HEK293 (cell line): Measurements from ENCODE around the gene SYTL2.
"Not testable (repeated sequence)": the region's sequence is repeated elsewhere in the genome, so short reads cannot be mapped to it uniquely, and the experiment has no call there.

Experiments used
- CTCF ChIA-PET: fragments of 350-600 bp; formaldehyde crosslinking; extraction: SDS; loops from one replicate; lab custom pipeline; 2021; ENCODE audit warnings: antibody characterized with exemption; lab: Yijun Ruan, JAX
- POLR2A ChIA-PET: fragments of 300-600 bp; formaldehyde crosslinking; extraction: SDS; loops from one replicate; lab custom pipeline; 2020; ENCODE audit warnings: antibody characterized with exemption, inconsistent platforms; lab: Yijun Ruan, JAX
- H3K27ac ChIP-seq: fragments of 200-500 bp; sonication (Bioruptor generic); 2 replicates; pipeline ENCODE4 v1.5.1; 2014; ENCODE audit warnings: low read depth, low read length, control low read depth, inconsistent platforms; ENCODE audit errors: extremely low read depth
- H3K36me3 ChIP-seq, 2 experiments: fragments of 200-500 bp in 1 of 2; sonication (Bioruptor generic) in 1 of 2; 1 replicate in 1 of 2; 2 replicates in 1 of 2; pipeline ENCODE4 v1.5.1; 2014 to 2017; ENCODE audit warnings: inconsistent platforms in 2 of 2, low read length in 2 of 2; ENCODE audit not compliant: control insufficient read depth in 2 of 2, insufficient read depth in 1 of 2
- H3K4me1 ChIP-seq: fragments of 200-500 bp; sonication (Bioruptor generic); 2 replicates; pipeline ENCODE4 v1.5.1; 2014; ENCODE audit warnings: mild to moderate bottlenecking, low read length, inconsistent platforms; ENCODE audit not compliant: control insufficient read depth, insufficient read depth
- H3K4me3 ChIP-seq: 2 replicates; pipeline ENCODE4 v1.5.1; 2011; ENCODE audit warnings: low read depth, mild to moderate bottlenecking, control low read depth, low read length, moderate library complexity
- H3K9me3 ChIP-seq: fragments of 200-500 bp; sonication (Bioruptor generic); 2 replicates; pipeline ENCODE4 v1.5.1; 2014; ENCODE audit warnings: low read depth, low read length, inconsistent platforms; ENCODE audit not compliant: control insufficient read depth, insufficient read depth
- BCL11B ChIP-seq: fragments of 450-650 bp; formaldehyde crosslinking; IDR thresholded peaks from 2 replicates; pipeline ENCODE4 v1.5.1; 2016; ENCODE audit warnings: low read depth, missing biosample characterization, missing genetic modification characterization
- EGR2 ChIP-seq: fragments of 450-650 bp; formaldehyde crosslinking; IDR thresholded peaks from 2 replicates; pipeline ENCODE4 v1.5.1; 2016; ENCODE audit warnings: low read depth, missing biosample characterization, missing genetic modification characterization
- HOXA7 ChIP-seq: sonication (generic); formaldehyde crosslinking; IDR thresholded peaks from 2 replicates; pipeline ENCODE4 v1.8.1; 2022; ENCODE audit warnings: missing genetic modification reagents, borderline replicate concordance
- KLF8 ChIP-seq: fragments of 450-650 bp; formaldehyde crosslinking; IDR thresholded peaks from 2 replicates; pipeline ENCODE4 v1.5.1; 2016; ENCODE audit warnings: missing biosample characterization, missing genetic modification characterization
- MZF1 ChIP-seq: fragments of 450-650 bp; formaldehyde crosslinking; IDR thresholded peaks from 2 replicates; pipeline ENCODE4 v1.5.1; 2017; ENCODE audit warnings: missing biosample characterization, missing genetic modification characterization, borderline replicate concordance
- TCF7L2 ChIP-seq: IDR thresholded peaks from 2 replicates; pipeline ENCODE4 v1.6.1; 2011; ENCODE audit warnings: low read depth, mild to moderate bottlenecking, inconsistent platforms, low read length, moderate library complexity, borderline replicate concordance
- ZBTB1 ChIP-seq: fragments of 450-650 bp; formaldehyde crosslinking; IDR thresholded peaks from 2 replicates; pipeline ENCODE4 v1.5.1; 2016; ENCODE audit warnings: missing biosample characterization, missing genetic modification characterization
- ZBTB20 ChIP-seq: fragments of 450-650 bp; formaldehyde crosslinking; IDR thresholded peaks from 2 replicates; pipeline ENCODE4 v1.5.1; 2016; ENCODE audit warnings: missing biosample characterization, missing genetic modification characterization
- ZBTB21 ChIP-seq: fragments of 450-650 bp; formaldehyde crosslinking; IDR thresholded peaks from 2 replicates; pipeline ENCODE4 v1.5.1; 2017; ENCODE audit warnings: missing biosample characterization, missing genetic modification characterization
- ZBTB48 ChIP-seq: fragments of 450-650 bp; formaldehyde crosslinking; IDR thresholded peaks from 2 replicates; pipeline ENCODE4 v1.5.1; 2016; ENCODE audit warnings: missing biosample characterization, missing genetic modification characterization
- ZFP37 ChIP-seq: fragments of 450-650 bp; formaldehyde crosslinking; IDR thresholded peaks from 2 replicates; pipeline ENCODE4 v1.5.1; 2016; ENCODE audit warnings: missing biosample characterization, missing genetic modification characterization
- ZNF112 ChIP-seq: fragments of 450-650 bp; formaldehyde crosslinking; IDR thresholded peaks from 2 replicates; pipeline ENCODE4 v1.5.0; 2017; ENCODE audit warnings: missing biosample characterization, missing genetic modification characterization
- ZNF311 ChIP-seq: fragments of 450-650 bp; formaldehyde crosslinking; IDR thresholded peaks from 2 replicates; pipeline ENCODE4 v1.5.1; 2017; ENCODE audit warnings: missing biosample characterization, missing genetic modification characterization, borderline replicate concordance
- ZNF433 ChIP-seq: fragments of 450-650 bp; formaldehyde crosslinking; IDR thresholded peaks from 2 replicates; pipeline ENCODE4 v1.5.1; 2016; ENCODE audit warnings: missing biosample characterization, missing genetic modification characterization, low read depth
- ZNF510 ChIP-seq: fragments of 450-650 bp; formaldehyde crosslinking; IDR thresholded peaks from 2 replicates; pipeline ENCODE4 v1.5.1; 2018; ENCODE audit warnings: mild to moderate bottlenecking, missing genetic modification characterization, missing biosample characterization; ENCODE audit not compliant: insufficient replicate concordance
- ZNF529 ChIP-seq: fragments of 450-650 bp; formaldehyde crosslinking; IDR thresholded peaks from 2 replicates; pipeline ENCODE4 v1.5.1; 2017; ENCODE audit warnings: missing genetic modification characterization, missing biosample characterization; ENCODE audit not compliant: insufficient replicate concordance
- ZNF610 ChIP-seq: fragments of 450-650 bp; formaldehyde crosslinking; IDR thresholded peaks from 2 replicates; pipeline ENCODE4 v1.5.1; 2016; ENCODE audit warnings: missing biosample characterization, missing genetic modification characterization, borderline replicate concordance
- ZNF626 ChIP-seq: fragments of 450-650 bp; sonication (Bioruptor Pico); formaldehyde crosslinking; IDR thresholded peaks from 2 replicates; pipeline ENCODE4 v1.5.1; 2018; ENCODE audit warnings: missing biosample characterization, missing genetic modification characterization, inconsistent platforms
- TF ChIP-seq, protein P1 (sequence below): fragments of 450-650 bp; formaldehyde crosslinking; IDR thresholded peaks from 2 replicates; pipeline ENCODE4 v1.5.1; 2016; ENCODE audit warnings: missing biosample characterization, missing genetic modification characterization
- TF ChIP-seq, protein P2 (sequence below): fragments of 450-650 bp; formaldehyde crosslinking; optimal IDR thresholded peaks from 2 replicates; pipeline ENCODE3; 2016; ENCODE audit warnings: missing biosample characterization, mild to moderate bottlenecking, missing genetic modification characterization

SYTL2 gene

DNA sequence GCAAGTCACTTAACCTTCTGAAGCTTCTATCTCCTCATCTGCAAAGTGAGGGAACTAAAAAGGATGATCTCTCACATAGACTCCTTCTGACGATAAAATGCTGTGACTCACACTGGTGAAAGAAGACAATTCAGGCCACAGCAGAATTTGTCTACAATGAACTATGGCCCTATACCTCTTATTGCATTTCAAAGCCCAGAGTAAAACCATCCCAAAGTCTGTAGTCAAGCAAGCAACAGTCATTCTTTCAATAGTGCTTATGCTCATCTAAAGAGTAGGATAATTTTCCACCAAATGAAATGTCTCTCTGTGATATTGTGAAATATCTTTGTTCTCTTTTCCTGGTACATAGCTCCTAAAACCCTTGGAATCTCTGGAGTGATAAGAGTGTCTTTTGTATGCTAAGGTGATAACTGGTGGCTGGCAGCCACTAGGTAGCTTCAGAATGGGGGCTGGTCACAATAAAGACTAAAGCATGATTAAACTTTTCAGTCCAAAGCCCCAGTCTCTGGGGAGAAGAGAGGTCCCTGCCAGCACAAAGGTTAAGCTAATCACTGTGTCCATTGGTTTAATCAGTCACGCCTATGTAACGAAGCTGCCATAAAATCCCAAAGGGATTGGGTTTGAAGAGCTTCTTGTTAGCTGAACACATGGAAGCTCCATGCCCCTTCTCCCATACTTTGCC is 30.8 kb downstream of the SYTL2 start (continued):
- TF ChIP-seq, protein P1, sequence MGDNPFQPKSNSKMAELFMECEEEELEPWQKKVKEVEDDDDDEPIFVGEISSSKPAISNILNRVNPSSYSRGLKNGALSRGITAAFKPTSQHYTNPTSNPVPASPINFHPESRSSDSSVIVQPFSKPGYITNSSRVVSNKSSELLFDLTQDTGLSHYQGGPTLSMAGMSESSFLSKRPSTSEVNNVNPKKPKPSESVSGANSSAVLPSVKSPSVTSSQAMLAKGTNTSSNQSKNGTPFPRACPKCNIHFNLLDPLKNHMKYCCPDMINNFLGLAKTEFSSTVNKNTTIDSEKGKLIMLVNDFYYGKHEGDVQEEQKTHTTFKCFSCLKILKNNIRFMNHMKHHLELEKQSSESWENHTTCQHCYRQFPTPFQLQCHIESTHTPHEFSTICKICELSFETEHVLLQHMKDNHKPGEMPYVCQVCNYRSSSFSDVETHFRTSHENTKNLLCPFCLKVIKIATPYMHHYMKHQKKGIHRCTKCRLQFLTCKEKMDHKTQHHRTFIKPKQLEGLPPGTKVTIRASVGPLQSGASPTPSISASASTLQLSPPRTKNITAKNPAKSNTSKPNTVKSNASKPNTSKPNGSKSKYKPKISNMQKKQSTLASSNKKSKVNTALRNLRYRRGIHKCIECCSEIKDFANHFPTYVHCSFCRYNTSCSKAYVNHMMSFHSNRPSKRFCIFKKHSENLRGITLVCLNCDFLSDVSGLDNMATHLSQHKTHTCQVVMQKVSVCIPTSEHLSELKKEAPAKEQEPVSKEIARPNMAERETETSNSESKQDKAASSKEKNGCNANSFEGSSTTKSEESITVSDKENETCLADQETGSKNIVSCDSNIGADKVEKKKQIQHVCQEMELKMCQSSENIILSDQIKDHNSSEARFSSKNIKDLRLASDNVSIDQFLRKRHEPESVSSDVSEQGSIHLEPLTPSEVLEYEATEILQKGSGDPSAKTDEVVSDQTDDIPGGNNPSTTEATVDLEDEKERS = no peak
- TF ChIP-seq TCF7L2 = no peak
- no peak for TF ChIP-seq ZNF529 (tag by site-specific recombination)
- no peak for TF ChIP-seq ZBTB1 (tag by site-specific recombination)
- TF ChIP-seq ZNF112 (tag by site-specific recombination) = no peak
- TF ChIP-seq, all 188 proteins: peak for 0

DNA sequence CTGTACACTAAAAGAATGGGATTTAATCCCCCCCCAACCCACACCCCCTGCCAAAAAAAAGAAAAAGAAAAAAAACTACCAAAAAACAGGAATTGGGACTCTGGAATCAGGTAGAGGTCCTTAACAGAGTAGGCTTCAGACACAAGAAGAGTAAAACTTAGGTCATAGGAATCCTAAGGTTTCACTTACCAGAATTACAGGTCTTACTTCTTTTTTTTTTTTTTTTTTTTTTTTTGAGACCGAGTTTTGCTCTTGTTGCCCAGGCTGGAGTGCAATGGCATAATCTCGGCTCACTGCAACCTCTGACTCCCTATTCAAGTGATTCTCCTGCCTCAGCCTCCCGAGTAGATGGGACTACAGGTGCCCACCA is 33.4 kb downstream of the SYTL2 start:
- CTCF ChIA-PET = interaction anchor here (0.9 kb wide), 1 partner anchor 12 kb away, joined by 5 read pairs; no protein-coding TSS in a partner anchor
- POLR2A ChIA-PET = not testable (repeated sequence)

DNA sequence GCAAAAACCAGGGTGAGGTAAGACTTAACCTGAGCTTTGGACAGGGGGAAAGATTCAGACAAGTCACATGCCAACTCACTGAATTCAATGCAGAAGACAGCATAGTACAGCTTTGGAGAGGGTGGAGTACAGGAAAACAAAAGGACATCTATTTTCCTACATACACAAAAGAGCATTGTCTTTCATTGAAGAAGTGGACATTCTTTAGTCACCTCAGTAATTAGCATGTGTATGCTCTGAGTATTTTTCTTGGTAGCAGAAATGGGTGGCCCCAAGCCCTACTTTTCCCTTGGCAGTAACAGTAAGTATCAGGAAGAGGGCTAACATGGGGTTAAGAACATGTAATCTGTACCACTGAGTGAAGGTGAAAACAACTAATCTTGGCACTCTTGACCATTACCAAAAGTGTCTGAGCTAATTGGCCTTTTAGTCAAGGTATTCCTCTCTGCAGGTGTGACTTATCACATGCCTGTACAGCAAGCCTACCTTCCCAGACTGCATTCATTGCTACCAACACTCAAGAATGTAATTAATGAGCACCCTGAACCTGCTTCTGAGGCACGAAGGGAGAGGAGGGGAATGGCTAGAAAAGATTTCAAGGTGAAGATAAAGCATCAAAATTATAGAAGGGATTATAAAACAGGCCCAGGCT is 33.9 kb downstream of the SYTL2 start:
- Histone ChIP-seq H3K4me1 (no peaks in the 10 kb centered on the region), H3K9me3 (no peaks in the 10 kb centered on the region), H3K36me3 (no peaks in the 10 kb centered on the region), H3K27ac (no peak overlapping the region), H3K4me3 (no peak overlapping the region)
- ChIA-PET CTCF (no interaction called here), POLR2A (no interaction called here)
- TF ChIP-seq ZNF433 (tag by site-specific recombination) (no peak), ZNF626 (tag by site-specific recombination) (no peak)
- TF ChIP-seq, all 188 proteins: peak for 0

More for the DNA sequence above, 33.4 kb downstream of the SYTL2 start:
- H3K27ac ChIP-seq, H3K4me3 ChIP-seq, H3K4me1 ChIP-seq, H3K36me3 ChIP-seq, H3K9me3 ChIP-seq: not testable (repeated sequence)

DNA sequence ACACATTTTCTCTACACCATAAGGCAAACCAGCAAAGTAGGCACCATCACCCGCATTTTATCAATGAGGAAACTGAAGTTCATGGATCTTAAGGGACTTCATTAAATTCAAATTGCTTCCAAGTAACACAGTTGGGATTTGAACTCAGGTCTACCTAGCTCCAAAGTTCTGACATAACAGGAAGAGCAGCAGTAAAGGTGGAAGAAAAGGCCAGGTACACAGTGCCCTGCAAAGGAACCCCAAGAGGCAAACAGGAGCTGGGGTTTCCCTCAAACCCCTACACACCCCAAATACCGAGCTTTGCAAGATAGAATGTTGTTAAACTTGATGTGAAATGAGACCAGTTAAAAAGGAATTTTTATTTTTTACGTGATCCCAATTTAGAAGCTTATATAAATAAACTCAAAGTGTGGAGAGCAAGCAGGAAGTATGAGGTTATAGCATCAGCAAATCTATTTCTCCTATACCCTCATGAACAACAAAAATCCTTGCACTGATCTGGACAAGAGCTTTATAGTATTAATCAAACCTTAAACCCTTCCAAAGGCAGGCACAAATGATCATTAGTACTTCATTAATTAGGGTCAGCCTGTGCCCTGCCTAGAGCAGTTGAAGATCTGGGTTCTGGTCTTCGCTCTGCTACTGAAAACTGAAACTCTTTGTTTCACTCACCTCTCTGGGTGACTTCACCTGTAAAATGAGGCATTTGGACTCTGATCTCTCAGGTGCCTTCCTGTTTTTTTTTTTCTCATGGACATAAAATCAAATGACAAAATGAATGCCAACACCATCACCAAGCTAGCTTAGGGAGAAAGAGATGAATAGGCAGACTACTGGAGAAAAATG is 36.5 kb downstream of the SYTL2 start:
- ChIA-PET POLR2A (interaction anchor here (1.0 to 1.3 kb wide), 2 partner anchors 26 to 110 kb away, joined by 3 to 4 read pairs; partner anchors contain the start of gene CREBZF), CTCF (interaction anchor here (0.6 to 1.2 kb wide), 2 partner anchors 11 to 644 kb away, joined by 3 to 5 read pairs; no protein-coding TSS in a partner anchor)
- no peak overlapping the region for H3K27ac ChIP-seq
- H3K36me3 ChIP-seq = no peaks in the 10 kb centered on the region
- H3K4me1 ChIP-seq = no peaks in the 10 kb centered on the region
- no peak overlapping the region for H3K4me3 ChIP-seq
- H3K9me3 ChIP-seq = no peaks in the 10 kb centered on the region
- TF ChIP-seq ZNF311 (tag by site-specific recombination) = no peak

DNA sequence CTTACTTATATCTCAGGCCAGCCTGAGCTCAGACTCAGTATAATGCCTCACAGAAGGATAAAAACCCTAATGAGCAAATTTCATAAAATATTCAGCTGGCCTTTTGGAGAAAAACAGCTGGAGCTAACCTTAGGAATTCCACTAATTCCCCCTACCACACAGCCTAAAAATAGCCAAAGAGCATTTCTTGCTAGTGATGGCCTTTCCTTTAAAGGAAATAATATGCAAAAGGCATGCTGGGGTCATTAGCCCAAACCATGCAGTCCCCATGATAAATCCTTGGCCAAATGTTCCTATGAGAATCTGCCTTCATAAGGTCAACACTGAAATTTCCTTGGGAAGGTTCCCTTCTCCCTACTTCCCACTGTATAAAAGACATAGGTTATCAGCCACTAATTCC is 38.2 kb downstream of the SYTL2 start:
- ChIA-PET POLR2A (no interaction called here), CTCF (no interaction called here)
- H3K4me3 ChIP-seq = no peak overlapping the region
- H3K36me3 ChIP-seq = no peaks in the 10 kb centered on the region
- H3K4me1 ChIP-seq = no peaks in the 10 kb centered on the region
- no peak overlapping the region for H3K27ac ChIP-seq
- H3K9me3 ChIP-seq = no peaks in the 10 kb centered on the region
- TF ChIP-seq KLF8 (tag by site-specific recombination) (no peak), ZBTB48 (tag by site-specific recombination) (no peak), ZFP37 (no peak), ZNF610 (tag by site-specific recombination) (no peak), MZF1 (tag by site-specific recombination) (no peak), HOXA7 (CRISPR knock-in tag) (no peak), ZBTB21 (no peak), ZNF510 (tag by site-specific recombination) (no peak), ZBTB20 (tag by site-specific recombination) (no peak), BCL11B (tag by site-specific recombination) (no peak), EGR2 (tag by site-specific recombination) (no peak)
- TF ChIP-seq, protein P2, sequence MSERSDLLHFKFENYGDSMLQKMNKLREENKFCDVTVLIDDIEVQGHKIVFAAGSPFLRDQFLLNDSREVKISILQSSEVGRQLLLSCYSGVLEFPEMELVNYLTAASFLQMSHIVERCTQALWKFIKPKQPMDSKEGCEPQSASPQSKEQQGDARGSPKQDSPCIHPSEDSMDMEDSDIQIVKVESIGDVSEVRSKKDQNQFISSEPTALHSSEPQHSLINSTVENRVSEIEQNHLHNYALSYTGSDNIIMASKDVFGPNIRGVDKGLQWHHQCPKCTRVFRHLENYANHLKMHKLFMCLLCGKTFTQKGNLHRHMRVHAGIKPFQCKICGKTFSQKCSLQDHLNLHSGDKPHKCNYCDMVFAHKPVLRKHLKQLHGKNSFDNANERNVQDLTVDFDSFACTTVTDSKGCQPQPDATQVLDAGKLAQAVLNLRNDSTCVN (tag by site-specific recombination) = no peak
